ENCODE results near the gene LZTR1. TPM values are rescaled to one million over a fixed set of nuclear protein-coding genes. Genes with fewer than 3 reads are reported as not detected.

The LZTR1 gene
- total and polyA plus RNA-seq, 10 donors: 21.9 to 76.2 (median 54.2) TPM

DNA sequence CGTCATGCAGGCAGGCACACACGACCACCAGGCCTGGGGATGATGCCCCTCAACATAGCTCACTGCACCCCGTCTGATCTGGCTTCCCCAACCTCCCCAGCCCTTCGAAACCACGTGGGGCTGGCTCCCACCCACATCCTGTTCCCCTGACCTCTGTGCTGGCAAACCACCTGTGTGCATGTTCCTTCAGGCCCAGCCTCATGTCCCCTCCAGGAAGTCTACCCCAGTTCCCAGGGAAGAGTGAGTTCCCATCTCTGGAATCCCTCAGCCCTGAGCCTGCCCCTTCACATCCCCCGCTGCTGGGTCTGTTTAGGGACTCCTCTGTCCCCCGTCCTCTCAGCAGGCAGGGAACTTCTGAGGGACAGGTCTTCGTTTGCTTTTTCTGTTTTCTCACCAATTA, 43.2 kb downstream of the LZTR1 start:
- intact Hi-C loops (cut with DNase I; ENCODE audit: low total_unique reads): no loop called here
- peaks cover 0 to 16% (median 0%) of the 10 kb centered on the region in 7 donors for H3K27me3 ChIP-seq (replicated peaks in 1 of 7)
- H3K9me3 ChIP-seq: no peaks in the 10 kb centered on the region
- TF ChIP-seq, protein P1, sequence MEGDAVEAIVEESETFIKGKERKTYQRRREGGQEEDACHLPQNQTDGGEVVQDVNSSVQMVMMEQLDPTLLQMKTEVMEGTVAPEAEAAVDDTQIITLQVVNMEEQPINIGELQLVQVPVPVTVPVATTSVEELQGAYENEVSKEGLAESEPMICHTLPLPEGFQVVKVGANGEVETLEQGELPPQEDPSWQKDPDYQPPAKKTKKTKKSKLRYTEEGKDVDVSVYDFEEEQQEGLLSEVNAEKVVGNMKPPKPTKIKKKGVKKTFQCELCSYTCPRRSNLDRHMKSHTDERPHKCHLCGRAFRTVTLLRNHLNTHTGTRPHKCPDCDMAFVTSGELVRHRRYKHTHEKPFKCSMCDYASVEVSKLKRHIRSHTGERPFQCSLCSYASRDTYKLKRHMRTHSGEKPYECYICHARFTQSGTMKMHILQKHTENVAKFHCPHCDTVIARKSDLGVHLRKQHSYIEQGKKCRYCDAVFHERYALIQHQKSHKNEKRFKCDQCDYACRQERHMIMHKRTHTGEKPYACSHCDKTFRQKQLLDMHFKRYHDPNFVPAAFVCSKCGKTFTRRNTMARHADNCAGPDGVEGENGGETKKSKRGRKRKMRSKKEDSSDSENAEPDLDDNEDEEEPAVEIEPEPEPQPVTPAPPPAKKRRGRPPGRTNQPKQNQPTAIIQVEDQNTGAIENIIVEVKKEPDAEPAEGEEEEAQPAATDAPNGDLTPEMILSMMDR (IDR thresholded peaks at IDR 0.05 in 8 of 11, conservative IDR thresholded peaks at IDR 0.05 in 3 of 11): no peak
- TF ChIP-seq POLR2A (IDR thresholded peaks at IDR 0.05): no peak
- TF ChIP-seq POLR2AphosphoS5 (IDR thresholded peaks at IDR 0.05): no peak
- no peak overlapping the region for H3K27ac ChIP-seq
- H3K36me3 ChIP-seq: no peaks in the 10 kb centered on the region
- no peak overlapping the region for H3K4me3 ChIP-seq
- 44 to 58% (median 49%) methylated on average over 8 of the region's 8 CpGs for WGBS, 5 donors
- DNase-seq: no peak
- H3K4me1 ChIP-seq: peaks cover 0 to 13% (median 0%) of the 10 kb centered on the region in 6 donors

DNA sequence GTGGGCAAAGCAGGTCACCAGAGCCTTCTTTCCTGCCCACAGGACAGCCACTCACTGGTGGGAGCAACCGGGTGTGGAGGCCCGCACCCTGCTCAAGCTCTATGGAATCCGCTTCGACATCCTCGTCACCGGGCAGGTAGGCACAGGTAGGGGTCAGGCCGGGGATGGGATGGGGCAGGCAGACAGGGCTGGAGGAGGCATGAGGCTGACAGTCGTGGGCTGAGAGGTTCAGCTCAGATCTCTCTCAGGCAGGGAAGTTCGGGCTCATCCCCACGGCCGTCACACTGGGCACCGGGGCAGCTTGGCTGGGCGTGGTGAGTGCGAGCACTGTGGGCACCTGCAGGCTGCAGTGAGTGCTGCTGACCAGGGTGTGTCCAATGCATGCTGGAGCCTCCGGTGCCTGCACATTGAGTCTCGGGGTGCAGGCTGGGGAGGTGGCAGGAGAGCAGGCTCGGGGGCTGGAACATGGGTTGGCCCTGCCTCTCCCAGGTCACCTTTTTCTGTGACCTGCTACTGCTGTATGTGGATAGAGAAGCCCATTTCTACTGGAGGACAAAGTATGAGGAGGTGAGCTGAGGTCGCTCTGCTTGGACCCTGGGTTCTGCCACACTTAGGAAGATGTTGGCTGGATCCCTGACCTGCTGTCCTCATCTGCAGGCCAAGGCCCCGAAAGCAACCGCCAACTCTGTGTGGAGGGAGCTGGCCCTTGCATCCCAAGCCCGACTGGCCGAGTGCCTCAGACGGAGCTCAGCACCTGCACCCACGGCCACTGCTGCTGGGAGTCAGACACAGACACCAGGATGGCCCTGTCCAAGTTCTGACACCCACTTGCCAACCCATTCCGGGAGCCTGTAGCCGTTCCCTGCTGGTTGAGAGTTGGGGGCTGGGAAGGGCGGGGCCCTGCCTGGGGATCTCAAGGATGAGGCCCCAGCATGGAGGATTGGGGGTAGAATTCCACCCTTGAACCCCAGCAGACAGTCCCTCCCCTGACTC, 44.0 kb downstream of the LZTR1 start:
- DNase-seq: no peak
- H3K4me1 ChIP-seq: peaks cover 0 to 13% (median 0%) of the 10 kb centered on the region in 6 donors
- WGBS, 5 donors: 85 to 95% (median 91%) methylated on average over 18 to 27 of the region's 27 CpGs
- intact Hi-C loops (cut with DNase I; ENCODE audit: low total_unique reads): no loop called here
- peaks cover 0 to 24% (median under 1%) of the 10 kb centered on the region in 7 donors for H3K27me3 ChIP-seq (replicated peaks in 1 of 7)
- H3K27ac ChIP-seq: no peak overlapping the region
- H3K9me3 ChIP-seq: no peaks in the 10 kb centered on the region
- no peak overlapping the region for H3K4me3 ChIP-seq
- TF ChIP-seq, protein P1 (IDR thresholded peaks at IDR 0.05 in 8 of 11, conservative IDR thresholded peaks at IDR 0.05 in 3 of 11): no peak
- TF ChIP-seq POLR2AphosphoS5 (IDR thresholded peaks at IDR 0.05) (no peak), POLR2A (IDR thresholded peaks at IDR 0.05) (no peak)
- H3K36me3 ChIP-seq: no peaks in the 10 kb centered on the region

DNA sequence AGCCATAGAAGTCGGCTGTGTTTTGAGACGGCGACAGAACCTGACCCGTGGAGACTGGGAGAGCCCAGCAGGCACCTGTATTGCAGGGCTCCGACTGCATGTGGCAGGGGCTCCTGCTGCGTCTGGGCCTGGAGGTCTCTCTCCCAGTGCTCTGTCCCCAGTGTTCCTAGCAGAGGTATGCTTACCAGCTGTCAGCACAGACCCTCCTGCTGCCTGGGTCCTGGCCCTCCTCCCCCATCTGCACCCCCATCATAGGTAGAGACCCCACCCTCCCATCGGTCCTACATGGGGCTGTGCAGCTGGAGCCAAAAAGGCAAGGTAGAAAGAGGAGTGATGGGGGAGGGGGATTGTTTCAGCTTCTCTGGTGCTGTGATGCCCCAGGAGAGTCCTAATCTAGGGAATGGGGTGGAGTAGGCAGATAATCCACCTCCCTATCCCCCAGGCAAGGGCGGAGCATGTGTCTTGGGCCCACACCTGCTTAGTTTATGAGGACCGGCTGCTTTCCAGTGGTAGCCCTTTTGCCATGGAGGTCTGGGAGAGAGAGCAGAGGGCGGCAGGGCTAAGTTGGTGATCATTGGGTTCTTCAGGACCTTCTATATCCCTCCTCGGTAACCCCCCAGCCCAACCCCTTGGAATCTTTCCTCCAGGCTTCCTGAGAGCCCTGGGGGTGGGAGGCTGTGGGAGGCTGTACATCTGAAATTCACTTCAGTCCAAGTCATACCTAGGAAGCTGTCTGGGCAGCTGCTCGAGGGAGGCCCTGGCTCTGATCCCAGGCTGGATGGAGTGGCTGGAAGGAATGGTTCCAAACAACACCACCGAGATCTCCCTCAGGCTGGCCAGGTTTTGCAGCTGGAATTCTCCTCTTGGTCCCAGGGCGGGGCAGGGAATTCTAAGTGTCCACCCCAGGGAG, 44.9 kb downstream of the LZTR1 start:
- WGBS, 5 donors: 73 to 90% (median 85%) methylated on average over 5 to 14 of the region's 14 CpGs
- intact Hi-C loops (cut with DNase I; ENCODE audit: low total_unique reads): no loop called here
- TF ChIP-seq, protein P1 (IDR thresholded peaks at IDR 0.05 in 8 of 11, conservative IDR thresholded peaks at IDR 0.05 in 3 of 11): no peak
- no peak for TF ChIP-seq POLR2A (IDR thresholded peaks at IDR 0.05)
- TF ChIP-seq POLR2AphosphoS5 (IDR thresholded peaks at IDR 0.05): no peak
- Histone ChIP-seq H3K27me3 (replicated peaks in 1 of 7) (peaks cover 0 to 33% (median 10%) of the 10 kb centered on the region in 7 donors), H3K4me3 (no peak overlapping the region), H3K27ac (no peak overlapping the region), H3K4me1 (peaks cover under 1 to 20% (median 4%) of the 10 kb centered on the region in 6 donors), H3K36me3 (no peaks in the 10 kb centered on the region), H3K9me3 (no peaks in the 10 kb centered on the region)
- no peak for DNase-seq

All from spleen (tissue), 11 donors.